GM12878 (cell line): ENCODE data around the gene PML. TPM values are rescaled to one million over a fixed set of nuclear protein-coding genes. Genes with fewer than 3 reads are reported as not detected.

ENCODE experiments used
- ATAC-seq: fragments of 200-7000 bp; cut with Tn5 transposase; 3 replicates; pipeline ENCODE4 v1.9.1; 2020; ENCODE audit warnings: mild to moderate bottlenecking, moderate library complexity
- BruUV-seq: library from RNA; stranded (reverse); fragments of 400-500 nt; replicated peaks from 2 replicates; lab custom pipeline; 2021; lab: Mats Ljungman, UMichigan
- CTCF ChIA-PET: fragments of 300-600 bp; sonication (Branson Sonifier 250); formaldehyde crosslinking; extraction: SDS; loops from one replicate; lab custom pipeline; 2021; ENCODE audit warnings: inconsistent platforms; lab: Yijun Ruan, JAX
- POLR2A ChIA-PET: fragments of 350-600 bp; formaldehyde crosslinking; extraction: SDS; loops from one replicate; lab custom pipeline; 2021; ENCODE audit warnings: inconsistent platforms; lab: Charles Lee
- RAD21 ChIA-PET: fragments of 300-600 bp; sonication (Branson Sonifier 250); formaldehyde crosslinking; loops from one replicate; lab custom pipeline; 2023; ENCODE audit warnings: antibody characterized with exemption; ENCODE audit not compliant: unreplicated experiment; lab: Charles Lee
- SMC1A ChIA-PET: fragments of 300-600 bp; sonication (Branson Sonifier 250); formaldehyde crosslinking; loops from one replicate; lab custom pipeline; 2023; ENCODE audit not compliant: unreplicated experiment, uncharacterized antibody; lab: Charles Lee
- DNase-seq: peaks from one replicate; pipeline ENCODE4 v3.0.0-alpha.2; 2011; ENCODE audit warnings: low read depth, low spot score
- FAIRE-seq: peaks from 3 replicates; lab custom pipeline; 2011; peaks lifted over from hg19 to GRCh38; lab: Jason Lieb, UNC
- H2AFZ ChIP-seq: 2 replicates; pipeline ENCODE4 v1.6.0; 2011; ENCODE audit warnings: low read depth, low read length, control low read depth; ENCODE audit not compliant: control insufficient read depth
- H3K27ac ChIP-seq: 2 replicates; pipeline ENCODE4 v1.5.1; 2011; ENCODE audit warnings: control low read depth; ENCODE audit not compliant: control insufficient read depth, insufficient read depth
- H3K27me3 ChIP-seq, 2 experiments: replicated peaks in 1 of 2; 2 replicates each; pipeline versions ENCODE4 v1.6.0 to v1.6.1; 2011; ENCODE audit warnings: low read length in 1 of 2; ENCODE audit not compliant: control insufficient read depth in 2 of 2, insufficient read depth in 2 of 2
- H3K36me3 ChIP-seq, 2 experiments: 2 replicates each; pipeline ENCODE4 v1.5.1; 2011; ENCODE audit warnings: low read length in 1 of 2; ENCODE audit not compliant: control insufficient read depth in 2 of 2, insufficient read depth in 2 of 2
- H3K4me1 ChIP-seq: 2 replicates; pipeline ENCODE4 v1.6.1; 2011; ENCODE audit warnings: mild to moderate bottlenecking, low read length, moderate library complexity, mixed read lengths; ENCODE audit not compliant: control insufficient read depth, insufficient read depth
- H3K4me2 ChIP-seq: 2 replicates; pipeline ENCODE4 v1.6.0; 2011; ENCODE audit warnings: control low read depth; ENCODE audit not compliant: control insufficient read depth, insufficient read depth
- H3K4me3 ChIP-seq: fragments of 200-600 bp; sonication (generic); 2 replicates; pipeline ENCODE4 v1.5.1; 2016
- H3K79me2 ChIP-seq: 2 replicates; pipeline ENCODE4 v1.6.0; 2011; ENCODE audit warnings: low read length; ENCODE audit not compliant: control insufficient read depth, insufficient read depth
- H3K9ac ChIP-seq: 2 replicates; pipeline ENCODE4 v1.8.0; 2011; ENCODE audit warnings: low read length, control low read depth, mixed read lengths; ENCODE audit not compliant: control insufficient read depth, insufficient read depth
- H3K9me3 ChIP-seq: replicated peaks from 3 replicates; pipeline ENCODE4 v1.5.1; 2011; ENCODE audit warnings: mild to moderate bottlenecking, low read length; ENCODE audit not compliant: control insufficient read depth, insufficient read depth
- H4K20me1 ChIP-seq: 2 replicates; pipeline ENCODE4 v1.6.0; 2011; ENCODE audit not compliant: control insufficient read depth, insufficient read depth
- EED ChIP-seq: sonication (generic); IDR thresholded peaks from 2 replicates; pipeline ENCODE4 v1.6.1; 2016; ENCODE audit warnings: antibody characterized with exemption, low read depth
- EP300 ChIP-seq, 2 experiments: fragments of 150-350 bp in 1 of 2; IDR thresholded peaks; 2 replicates each; pipeline ENCODE4 v1.6.1; 2011 to 2012; ENCODE audit warnings: low read depth in 2 of 2, low read length in 2 of 2, borderline replicate concordance in 1 of 2, improper control_type of control experiment in 1 of 2, inconsistent platforms in 1 of 2; ENCODE audit not compliant: control insufficient read depth in 1 of 2
- FOXK2 ChIP-seq: fragments of 450-650 bp; IDR thresholded peaks from 2 replicates; pipeline ENCODE4 v1.6.1; 2017; ENCODE audit warnings: mild to moderate bottlenecking, moderate library complexity
- GABPA ChIP-seq: IDR thresholded peaks from 2 replicates; pipeline ENCODE4 v1.6.1; 2014; ENCODE audit warnings: antibody characterized with exemption, low read depth, mild to moderate bottlenecking, inconsistent platforms
- IKZF1 ChIP-seq: fragments of 450-650 bp; conservative IDR thresholded peaks from 2 replicates; pipeline ENCODE4 v1.6.1; 2017; ENCODE audit warnings: antibody characterized with exemption, mild to moderate bottlenecking
- MTA3 ChIP-seq: IDR thresholded peaks from 2 replicates; pipeline ENCODE4 v1.6.1; 2012; ENCODE audit warnings: low read length, inconsistent platforms, borderline replicate concordance
- POLR2AphosphoS5 ChIP-seq: IDR thresholded peaks from 2 replicates; pipeline ENCODE4 v1.6.1; 2011; ENCODE audit warnings: mild to moderate bottlenecking, low read length, inconsistent platforms
- RAD21 ChIP-seq: IDR thresholded peaks from 2 replicates; pipeline ENCODE4 v1.6.1; 2011; ENCODE audit warnings: mild to moderate bottlenecking, low read depth, low read length, moderate library complexity; ENCODE audit not compliant: insufficient read depth
- RUNX3 ChIP-seq: IDR thresholded peaks from 2 replicates; pipeline ENCODE4 v1.6.1; 2012; ENCODE audit warnings: low read length, inconsistent platforms
- SP1 ChIP-seq: IDR thresholded peaks from one replicate; pipeline ENCODE4 v1.6.1; 2011; ENCODE audit warnings: low read depth, low read length
- STAT1 ChIP-seq: fragments of 450-650 bp; conservative IDR thresholded peaks from 2 replicates; pipeline ENCODE4 v1.6.1; 2014; ENCODE audit warnings: antibody characterized with exemption, mild to moderate bottlenecking
- ZNF384 ChIP-seq: IDR thresholded peaks from 2 replicates; pipeline ENCODE4 v1.6.1; 2012; ENCODE audit warnings: low read depth, mild to moderate bottlenecking, low read length, improper control_type of control experiment, borderline replicate concordance
- ZSCAN29 ChIP-seq: fragments of 450-650 bp; IDR thresholded peaks from 2 replicates; pipeline ENCODE4 v1.6.1; 2017; ENCODE audit warnings: mild to moderate bottlenecking, moderate library complexity
- WGBS: methylation state at CpG from one replicate; pipeline ENCODE4 v1.1.6; 2016; ENCODE audit warnings: low lambda C conversion rate; ENCODE audit not compliant: insufficient replicate concordance, insufficient coverage; ENCODE audit errors: missing lambda C conversion rate; 5-methylcytosine and 5-hydroxymethylcytosine counted together
- in situ Hi-C: fragments of 300-500 bp; cut with MboI; formaldehyde crosslinking; loops from 9 replicates; pipeline ENCODE4 v1.14.3; 2018; ENCODE audit warnings: mixed read lengths
- intact Hi-C: fragments of 100-400 bp; cut with micrococcal nuclease; formaldehyde crosslinking; loops from one replicate; pipeline ENCODE4 v1.14.2; 2022; ENCODE audit not compliant: unreplicated experiment
- polyA plus RNA-seq, 11 experiments: library from polyadenylated mRNA; depleted of rRNA in 4 of 11; unstranded in 6 of 11; stranded (reverse) in 5 of 11; fragments of >200 nt; fragmentation: Nextera tagmentation in 4 of 11; fragmentation: Illumina TruSeq in 1 of 11; extraction: Ambion mirVana in 4 of 11; extraction: Trizol in 1 of 11; gene quantifications; 1 replicate in 1 of 11; 2 replicates in 10 of 11; pipeline versions ENCODE4 v1.2.1 to v1.2.3, GENCODE V29; 2011 to 2016; ENCODE audit warnings: inconsistent platforms in 2 of 11, missing spikeins in 2 of 11, low read depth in 1 of 11
- total RNA-seq, 4 experiments: library from RNA; depleted of rRNA in 3 of 4; stranded (reverse); fragments of >200 nt in 3 of 4; fragmentation: Illumina TruSeq in 1 of 4; extraction: Trizol in 1 of 4; gene quantifications; 2 replicates each; pipeline versions ENCODE4 v1.2.1 to v1.2.3, GENCODE V29; 2013 to 2021
- TF ChIP-seq, protein P1 (sequence below): fragments of 450-650 bp; formaldehyde crosslinking; IDR thresholded peaks from 2 replicates; pipeline ENCODE4 v1.5.0; 2022; ENCODE audit warnings: mild to moderate bottlenecking, missing genetic modification characterization
- TF ChIP-seq, protein P2 (sequence below): IDR thresholded peaks from 2 replicates; pipeline ENCODE4 v1.6.1; 2011; ENCODE audit warnings: low read depth, mild to moderate bottlenecking, low read length, moderate library complexity, borderline replicate concordance; ENCODE audit errors: extremely low read depth

PML gene
- total and polyA plus RNA-seq, 10 of the 15 experiments (the other 5 are each of a cell fraction or from before 2014, with no cell fraction given), result 8.5 to 95.5 (median 30.8) TPM

DNA sequence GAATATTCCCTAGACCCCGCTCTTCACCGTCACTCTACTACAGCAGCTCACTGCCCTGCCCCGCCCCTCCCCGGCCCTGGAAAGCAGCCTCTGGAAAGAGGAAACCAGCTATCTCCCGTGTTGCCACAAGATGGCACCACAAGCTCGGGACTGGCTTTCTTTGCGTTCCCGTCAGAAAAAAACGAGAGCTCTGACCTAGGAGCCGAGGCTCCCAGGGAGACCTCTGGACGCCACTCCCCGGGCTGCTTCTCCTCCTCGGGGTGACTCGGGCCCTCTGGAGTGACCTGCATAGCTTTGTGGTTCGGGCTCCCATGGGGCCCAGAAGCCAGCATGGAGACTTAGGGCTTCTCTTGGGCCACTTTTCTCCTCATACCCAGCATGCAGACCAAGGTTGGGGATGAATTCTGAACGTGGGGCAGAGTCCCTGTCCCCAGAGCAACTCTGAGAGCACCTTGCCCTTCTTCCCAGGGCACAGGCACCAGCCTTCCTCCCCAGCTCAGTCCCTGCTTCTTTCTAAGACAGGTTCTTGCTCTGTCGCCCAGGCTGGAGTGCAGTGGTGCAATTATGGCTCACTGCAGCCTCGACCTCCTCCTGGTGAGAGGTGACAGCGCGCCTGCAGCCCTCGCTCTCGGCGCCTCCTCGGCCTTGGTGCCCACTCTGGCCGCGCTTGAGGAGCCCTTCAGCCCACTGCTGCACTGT lies 21.4 kb upstream of the PML start:
- no TSS peak for BruUV-seq
- Histone ChIP-seq H3K4me3 (no peak overlapping the region), H3K4me2 (peak overlapping the region; percentile 84), H3K27me3 (no peaks in the 10 kb centered on the region), H3K4me1 (peaks cover 6% of the 10 kb centered on the region; the same call in 1 of the 2 replicates), H2AFZ (peak overlapping the region; percentile 87), H3K79me2 (no peaks in the 10 kb centered on the region), H3K9ac (peak overlapping the region; percentile 9; the same call in 1 of the 2 replicates), H3K9me3 (no peaks in the 10 kb centered on the region; the same call in 2 of the 3 replicates), H3K36me3 (no peaks in the 10 kb centered on the region), H4K20me1 (no peaks in the 10 kb centered on the region), H3K27ac (no peak overlapping the region)
- ATAC-seq (peak; percentile 97), FAIRE-seq (peak; percentile 80), DNase-seq (no peak)
- ChIA-PET SMC1A (interaction anchor here (0.6 to 2.2 kb wide), 22 partner anchors 9 to 826 kb away, joined by 3 to 18 read pairs (median 4); partner anchors contain the start of gene PML), POLR2A (interaction anchor here (0.5 kb wide), 1 partner anchor 31 kb away, joined by 3 read pairs; no protein-coding TSS in a partner anchor), RAD21 (interaction anchor here (0.6 to 2.7 kb wide), 31 partner anchors 9 to 394 kb away, joined by 3 to 28 read pairs (median 4); partner anchors contain the start of genes CYP11A1 and PML), CTCF (interaction anchor here (0.6 to 5.9 kb wide), 39 partner anchors 9 to 387 kb away, joined by 3 to 63 read pairs (median 6); partner anchors contain the start of genes PML, STOML1 and TBC1D21)
- WGBS, result 22% methylated on average over 26 of the region's 26 CpGs
- in situ Hi-C loops (no loop called here), intact Hi-C loops (loop anchor here (1.0 to 5.0 kb wide), 4 partner anchors 54 to 348 kb away; no protein-coding TSS in a partner anchor)
- TF ChIP-seq, protein P1, sequence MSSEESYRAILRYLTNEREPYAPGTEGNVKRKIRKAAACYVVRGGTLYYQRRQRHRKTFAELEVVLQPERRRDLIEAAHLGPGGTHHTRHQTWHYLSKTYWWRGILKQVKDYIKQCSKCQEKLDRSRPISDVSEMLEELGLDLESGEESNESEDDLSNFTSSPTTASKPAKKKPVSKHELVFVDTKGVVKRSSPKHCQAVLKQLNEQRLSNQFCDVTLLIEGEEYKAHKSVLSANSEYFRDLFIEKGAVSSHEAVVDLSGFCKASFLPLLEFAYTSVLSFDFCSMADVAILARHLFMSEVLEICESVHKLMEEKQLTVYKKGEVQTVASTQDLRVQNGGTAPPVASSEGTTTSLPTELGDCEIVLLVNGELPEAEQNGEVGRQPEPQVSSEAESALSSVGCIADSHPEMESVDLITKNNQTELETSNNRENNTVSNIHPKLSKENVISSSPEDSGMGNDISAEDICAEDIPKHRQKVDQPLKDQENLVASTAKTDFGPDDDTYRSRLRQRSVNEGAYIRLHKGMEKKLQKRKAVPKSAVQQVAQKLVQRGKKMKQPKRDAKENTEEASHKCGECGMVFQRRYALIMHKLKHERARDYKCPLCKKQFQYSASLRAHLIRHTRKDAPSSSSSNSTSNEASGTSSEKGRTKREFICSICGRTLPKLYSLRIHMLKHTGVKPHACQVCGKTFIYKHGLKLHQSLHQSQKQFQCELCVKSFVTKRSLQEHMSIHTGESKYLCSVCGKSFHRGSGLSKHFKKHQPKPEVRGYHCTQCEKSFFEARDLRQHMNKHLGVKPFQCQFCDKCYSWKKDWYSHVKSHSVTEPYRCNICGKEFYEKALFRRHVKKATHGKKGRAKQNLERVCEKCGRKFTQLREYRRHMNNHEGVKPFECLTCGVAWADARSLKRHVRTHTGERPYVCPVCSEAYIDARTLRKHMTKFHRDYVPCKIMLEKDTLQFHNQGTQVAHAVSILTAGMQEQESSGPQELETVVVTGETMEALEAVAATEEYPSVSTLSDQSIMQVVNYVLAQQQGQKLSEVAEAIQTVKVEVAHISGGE, result no peak
- TF ChIP-seq RAD21 (peak; percentile 98), IKZF1 (0 out of 2 replicates have a peak, but pooled peaks have one; percentile 17), MTA3 (no peak), EED (no peak), RUNX3 (no peak), ZNF384 (peak; percentile 84), GABPA (no peak), POLR2AphosphoS5 (no peak), EP300 (IDR thresholded peaks at IDR 0.05; ENCODE audit: borderline replicate concordance in 1 of 2, control insufficient read depth in 1 of 2, low read depth in 2 of 2, low read length in 2 of 2) (no peak), SP1 (peak; percentile 13), ZSCAN29 (no peak), FOXK2 (no peak), STAT1 (0 out of 2 replicates have a peak, but pooled peaks have one; percentile 28)
- TF ChIP-seq, protein P2, sequence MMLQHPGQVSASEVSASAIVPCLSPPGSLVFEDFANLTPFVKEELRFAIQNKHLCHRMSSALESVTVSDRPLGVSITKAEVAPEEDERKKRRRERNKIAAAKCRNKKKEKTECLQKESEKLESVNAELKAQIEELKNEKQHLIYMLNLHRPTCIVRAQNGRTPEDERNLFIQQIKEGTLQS, result no peak
